DMS53 (cell line): ENCODE data around the gene PNPT1.
"Not testable (repeated sequence)": the region's sequence is repeated elsewhere in the genome, so short reads cannot be mapped to it uniquely, and the experiment has no call there.

Experiments used
- DNase-seq: peaks from one replicate; lab custom pipeline; 2025; lab: John Stamatoyannopoulos, UW

The PNPT1 gene

GRCh38 chr2:55596795-55597194 lies 96.8 kb downstream of the PNPT1 start:
- DNase-seq: not testable (repeated sequence)

GRCh38 chr2:55595536-55595935 lies 98.1 kb downstream of the PNPT1 start:
- DNase-seq: no peak

GRCh38 chr2:55592130-55592529 lies 101.5 kb downstream of the PNPT1 start:
- DNase-seq: no peak

- peak; percentile 20 for DNase-seq
These were observed 102.7 kb downstream of the PNPT1 start for GRCh38 chr2:55590810-55591440.

GRCh38 chr2:55585451-55586080 lies 108.1 kb downstream of the PNPT1 start:
- no peak for DNase-seq
